Tibial nerve (tissue), 4 donors: ENCODE measurements around the gene DOCK2. TPM values are rescaled to one million over a fixed set of nuclear protein-coding genes. Genes with fewer than 3 reads are reported as not detected.

ENCODE experiments used
- DNase-seq, 2 donors: peaks; one replicate each; pipeline ENCODE4 v3.0.0-alpha.2; 2019; ENCODE audit warnings: low spot score in 2 of 2
- H3K27ac ChIP-seq, 4 donors: fragments of 200-600 bp; sonication (generic) in 3 of 4; one replicate each; pipeline ENCODE4 v1.5.1; 2017 to 2019; ENCODE audit warnings: mild to moderate bottlenecking in 1 of 4
- H3K27me3 ChIP-seq, 2 donors: fragments of 200-600 bp; sonication (generic) in 1 of 2; one replicate each; pipeline versions ENCODE4 v1.5.1 to v1.6.0; 2017 to 2019
- H3K36me3 ChIP-seq, 3 donors: fragments of 200-600 bp; sonication (generic); one replicate each; pipeline ENCODE4 v1.5.1; 2018 to 2019
- H3K4me1 ChIP-seq, 4 donors: fragments of 200-600 bp; sonication (generic) in 3 of 4; one replicate each; pipeline ENCODE4 v1.5.1; 2017 to 2019
- H3K4me3 ChIP-seq, 4 donors: fragments of 200-600 bp; sonication (generic) in 3 of 4; one replicate each; pipeline ENCODE4 v1.5.1; 2017 to 2019; ENCODE audit warnings: mild to moderate bottlenecking in 1 of 4, moderate library complexity in 1 of 4
- H3K9me3 ChIP-seq, 4 donors: fragments of 200-600 bp; sonication (generic) in 3 of 4; one replicate each; pipeline ENCODE4 v1.5.1; 2017 to 2019
- EP300 ChIP-seq, 2 donors: sonication (generic); formaldehyde crosslinking; IDR thresholded peaks; one replicate each; pipeline ENCODE4 v1.6.1; 2017; ENCODE audit warnings: antibody characterized with exemption in 2 of 2, mild to moderate bottlenecking in 1 of 2
- POLR2A ChIP-seq, 2 donors: fragments of 450-650 bp; IDR thresholded peaks; one replicate each; pipeline ENCODE4 v1.6.1; 2017; ENCODE audit warnings: antibody characterized with exemption in 2 of 2, mild to moderate bottlenecking in 2 of 2, moderate library complexity in 2 of 2
- WGBS, 2 donors: methylation state at CpG; one replicate each; pipeline ENCODE4 v1.1.5; 2018; 5-methylcytosine and 5-hydroxymethylcytosine counted together
- total RNA-seq, 4 donors: library from RNA; depleted of rRNA; stranded (reverse); fragments of >200 nt; gene quantifications; one replicate each; pipeline ENCODE4 v1.1.0, GENCODE V29; 2016
- TF ChIP-seq, protein P1 (sequence below), 5 experiments: fragments of 200-600 bp in 3 of 5; fragments of 450-650 bp in 2 of 5; sonication (generic) in 3 of 5; IDR thresholded peaks; one replicate each; pipeline ENCODE4 v1.5.1; 2016 to 2019; ENCODE audit warnings: antibody characterized with exemption in 5 of 5, mild to moderate bottlenecking in 3 of 5, moderate library complexity in 2 of 5

Gene DOCK2
- total RNA-seq, 4 donors from 2014 or later, result 14.9 to 83.4 (median 23.8) TPM

DNA sequence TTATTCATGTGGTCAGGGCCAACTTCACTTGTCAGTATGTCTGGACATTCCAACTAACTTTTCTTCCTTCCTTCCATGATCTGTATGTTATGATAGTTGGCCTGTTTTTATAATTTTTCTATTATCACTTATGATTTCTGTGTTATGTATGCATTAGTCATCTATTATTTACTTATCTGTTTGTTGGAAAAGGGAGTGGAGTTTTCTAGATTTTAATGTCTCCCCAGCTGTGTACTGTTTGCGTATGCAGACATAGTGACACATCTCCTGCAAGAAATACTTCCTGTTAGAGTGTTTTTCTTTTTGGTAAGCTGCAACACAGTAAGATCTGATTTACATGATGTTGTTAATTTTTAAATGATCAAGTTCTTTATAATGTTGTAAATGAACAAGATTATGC is 351.9 kb downstream of the DOCK2 start:
- no peak overlapping the region for H3K4me3 ChIP-seq
- H3K27ac ChIP-seq, result no peak overlapping the region
- no peaks in the 10 kb centered on the region for H3K36me3 ChIP-seq
- WGBS, 2 donors, result 94 to 97% methylated on average over 1 of the region's 1 CpG
- no peaks in the 10 kb centered on the region for H3K9me3 ChIP-seq
- no peaks in the 10 kb centered on the region for H3K4me1 ChIP-seq
- H3K27me3 ChIP-seq, result no peaks in the 10 kb centered on the region
- TF ChIP-seq POLR2A (IDR thresholded peaks at IDR 0.05) (no peak), EP300 (IDR thresholded peaks at IDR 0.05) (no peak)
- TF ChIP-seq, protein P1, sequence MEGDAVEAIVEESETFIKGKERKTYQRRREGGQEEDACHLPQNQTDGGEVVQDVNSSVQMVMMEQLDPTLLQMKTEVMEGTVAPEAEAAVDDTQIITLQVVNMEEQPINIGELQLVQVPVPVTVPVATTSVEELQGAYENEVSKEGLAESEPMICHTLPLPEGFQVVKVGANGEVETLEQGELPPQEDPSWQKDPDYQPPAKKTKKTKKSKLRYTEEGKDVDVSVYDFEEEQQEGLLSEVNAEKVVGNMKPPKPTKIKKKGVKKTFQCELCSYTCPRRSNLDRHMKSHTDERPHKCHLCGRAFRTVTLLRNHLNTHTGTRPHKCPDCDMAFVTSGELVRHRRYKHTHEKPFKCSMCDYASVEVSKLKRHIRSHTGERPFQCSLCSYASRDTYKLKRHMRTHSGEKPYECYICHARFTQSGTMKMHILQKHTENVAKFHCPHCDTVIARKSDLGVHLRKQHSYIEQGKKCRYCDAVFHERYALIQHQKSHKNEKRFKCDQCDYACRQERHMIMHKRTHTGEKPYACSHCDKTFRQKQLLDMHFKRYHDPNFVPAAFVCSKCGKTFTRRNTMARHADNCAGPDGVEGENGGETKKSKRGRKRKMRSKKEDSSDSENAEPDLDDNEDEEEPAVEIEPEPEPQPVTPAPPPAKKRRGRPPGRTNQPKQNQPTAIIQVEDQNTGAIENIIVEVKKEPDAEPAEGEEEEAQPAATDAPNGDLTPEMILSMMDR (IDR thresholded peaks at IDR 0.05), result no peak
- no peak for DNase-seq

DNA sequence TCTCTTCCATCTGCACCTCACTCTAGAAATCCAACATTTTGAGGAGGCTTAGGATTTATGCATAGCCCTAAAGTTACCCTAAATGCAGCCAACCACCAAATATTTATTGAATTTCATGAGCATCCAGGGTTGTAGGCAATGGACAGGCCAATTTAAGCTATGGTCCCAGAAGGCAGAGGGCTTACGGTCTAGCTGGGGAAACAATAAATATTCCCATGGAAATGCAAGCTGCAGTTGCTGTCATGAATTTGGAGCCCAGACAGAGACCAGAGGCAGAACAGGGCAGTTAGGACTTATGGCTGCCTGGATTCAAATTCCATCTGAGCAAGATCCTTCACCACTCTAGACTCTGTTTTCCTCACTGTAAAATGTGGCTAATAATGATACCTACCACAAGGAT is 352.3 kb downstream of the DOCK2 start:
- TF ChIP-seq EP300 (IDR thresholded peaks at IDR 0.05) (no peak), POLR2A (IDR thresholded peaks at IDR 0.05) (no peak)
- TF ChIP-seq, protein P1 (IDR thresholded peaks at IDR 0.05), result no peak
- Histone ChIP-seq H3K36me3 (no peaks in the 10 kb centered on the region), H3K4me3 (no peak overlapping the region), H3K27ac (no peak overlapping the region), H3K9me3 (no peaks in the 10 kb centered on the region), H3K4me1 (no peaks in the 10 kb centered on the region), H3K27me3 (no peaks in the 10 kb centered on the region)
- 57 to 65% methylated on average over 1 of the region's 1 CpG for WGBS, 2 donors
- no peak for DNase-seq

DNA sequence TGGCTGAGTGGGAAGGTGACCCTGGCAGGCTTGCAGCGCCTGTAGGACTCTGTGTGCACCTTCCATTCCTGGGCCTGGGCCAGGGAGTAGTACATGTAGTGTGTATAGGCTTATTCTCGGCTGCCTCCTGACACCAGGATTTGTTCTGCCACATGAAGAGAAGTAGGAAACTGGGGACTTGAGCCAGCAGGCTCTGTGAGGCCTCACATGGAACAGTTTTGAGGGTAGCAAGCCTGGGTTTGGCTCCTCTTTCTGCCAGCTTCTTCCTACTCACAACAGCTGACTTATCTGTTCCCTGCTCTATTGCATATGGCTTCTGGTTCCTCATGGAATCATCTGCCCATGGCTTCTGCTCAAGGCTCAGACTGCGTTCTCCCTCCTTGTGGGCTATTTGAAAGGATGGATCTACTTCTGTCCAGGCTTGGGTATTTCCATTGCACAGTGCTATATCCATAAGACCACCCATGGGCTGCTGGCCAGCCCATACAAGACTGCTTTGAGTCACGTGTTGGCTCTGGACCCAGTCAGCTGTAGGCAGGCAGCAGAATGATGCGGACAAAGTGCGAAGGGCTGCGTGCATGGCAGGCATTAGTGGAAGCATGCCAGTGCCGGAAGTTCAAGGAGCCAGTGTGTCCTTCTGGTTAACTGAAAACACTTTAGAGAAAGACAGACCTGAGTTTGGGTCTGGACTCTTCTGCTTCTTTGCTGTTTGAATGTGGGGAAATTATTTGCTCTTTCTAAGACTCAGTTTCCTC is 354.2 kb downstream of the DOCK2 start:
- no peaks in the 10 kb centered on the region for H3K4me1 ChIP-seq
- H3K27ac ChIP-seq, result no peak overlapping the region
- no peaks in the 10 kb centered on the region for H3K9me3 ChIP-seq
- 86 to 87% methylated on average over 8 of the region's 8 CpGs for WGBS, 2 donors
- H3K27me3 ChIP-seq, result no peaks in the 10 kb centered on the region
- no peak for DNase-seq
- H3K36me3 ChIP-seq, result no peaks in the 10 kb centered on the region
- TF ChIP-seq POLR2A (IDR thresholded peaks at IDR 0.05), result no peak
- TF ChIP-seq, protein P1 (IDR thresholded peaks at IDR 0.05), result no peak
- no peak for TF ChIP-seq EP300 (IDR thresholded peaks at IDR 0.05)
- no peak overlapping the region for H3K4me3 ChIP-seq

DNA sequence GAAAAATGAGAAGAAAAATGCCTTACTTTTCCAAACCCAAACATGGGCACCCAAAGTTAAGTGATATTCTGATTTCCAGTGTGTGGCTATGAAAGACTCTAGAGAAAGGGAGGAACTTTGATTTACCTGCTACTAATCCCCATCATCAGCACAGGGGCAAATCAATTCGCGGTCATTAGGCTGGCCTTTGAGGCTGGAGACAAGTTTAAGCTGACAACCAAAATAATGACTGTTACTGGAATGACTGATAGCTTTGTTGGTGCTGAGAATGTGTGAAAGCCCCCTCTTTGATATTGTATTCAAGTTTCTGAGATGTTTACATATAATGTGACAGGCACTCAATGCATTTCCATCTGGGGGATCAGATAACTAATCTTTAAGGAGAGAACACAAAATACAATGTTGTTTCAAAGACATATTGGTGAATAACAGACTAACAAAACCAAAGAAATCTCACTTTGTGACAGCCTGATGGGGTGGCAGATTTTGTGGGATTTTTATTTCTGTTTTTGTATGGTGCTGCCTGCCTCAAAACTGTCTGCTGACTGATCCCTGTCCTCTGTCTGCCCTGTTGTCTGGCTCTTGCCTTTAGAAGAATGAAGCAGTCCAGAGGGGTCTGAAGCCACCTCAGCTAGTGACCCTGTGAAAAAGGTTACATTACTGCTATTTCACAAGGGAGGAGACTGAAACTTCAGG is 355.9 kb downstream of the DOCK2 start:
- 81 to 95% methylated on average over 2 of the region's 2 CpGs for WGBS, 2 donors
- Histone ChIP-seq H3K4me1 (no peaks in the 10 kb centered on the region), H3K9me3 (no peaks in the 10 kb centered on the region), H3K4me3 (no peak overlapping the region), H3K27ac (no peak overlapping the region), H3K36me3 (no peaks in the 10 kb centered on the region), H3K27me3 (no peaks in the 10 kb centered on the region)
- TF ChIP-seq, protein P1 (IDR thresholded peaks at IDR 0.05), result no peak
- TF ChIP-seq POLR2A (IDR thresholded peaks at IDR 0.05) (no peak), EP300 (IDR thresholded peaks at IDR 0.05) (no peak)
- DNase-seq, result no peak

- H3K27ac ChIP-seq, result no peak overlapping the region
- no peak overlapping the region for H3K4me3 ChIP-seq
- H3K4me1 ChIP-seq, result no peaks in the 10 kb centered on the region
- H3K9me3 ChIP-seq, result no peaks in the 10 kb centered on the region
- 34 to 57% methylated on average over 2 of the region's 2 CpGs for WGBS, 2 donors
- DNase-seq, result no peak
- TF ChIP-seq, protein P1 (IDR thresholded peaks at IDR 0.05), result no peak
- TF ChIP-seq POLR2A (IDR thresholded peaks at IDR 0.05), result no peak
- no peak for TF ChIP-seq EP300 (IDR thresholded peaks at IDR 0.05)
- H3K27me3 ChIP-seq, result no peaks in the 10 kb centered on the region
- no peaks in the 10 kb centered on the region for H3K36me3 ChIP-seq
Observed at GRCh38 chr5:169993485-169993790, 356.4 kb downstream of the DOCK2 start.
